ENCODE results near the gene JAKMIP2.
A peak's percentile ranks its signal among the peaks of the same experiment; 100 is the strongest.
"Not testable (repeated sequence)": the region's sequence is repeated elsewhere in the genome, so short reads cannot be mapped to it uniquely, and the experiment has no call there.

Gene JAKMIP2

GRCh38 chr5:147658293-147658932, 124.1 kb downstream of the JAKMIP2 start:
- DNase-seq (ENCODE audit: low spot score): no peak

GRCh38 chr5:147648597-147648996, 133.9 kb downstream of the JAKMIP2 start:
- DNase-seq (ENCODE audit: low spot score): no peak

- no peak for DNase-seq (ENCODE audit: low spot score)
These were observed 137.3 kb downstream of the JAKMIP2 start for GRCh38 chr5:147645197-147645596.

- no peak for DNase-seq (ENCODE audit: low spot score)
These were observed 138.1 kb downstream of the JAKMIP2 start for GRCh38 chr5:147644460-147644859.

- no peak for DNase-seq (ENCODE audit: low spot score)
These were observed 139.4 kb downstream of the JAKMIP2 start for GRCh38 chr5:147643142-147643541.

GRCh38 chr5:147642666-147643065, 139.9 kb downstream of the JAKMIP2 start:
- DNase-seq (ENCODE audit: low spot score): no peak

GRCh38 chr5:147639321-147639720, 143.2 kb downstream of the JAKMIP2 start:
- DNase-seq (ENCODE audit: low spot score): no peak

- no peak for DNase-seq (ENCODE audit: low spot score)
These were observed 145.9 kb downstream of the JAKMIP2 start for GRCh38 chr5:147636729-147636984.

GRCh38 chr5:147635882-147636728, 146.4 kb downstream of the JAKMIP2 start:
- no peak for DNase-seq (ENCODE audit: low spot score)

GRCh38 chr5:147635439-147635838, 147.1 kb downstream of the JAKMIP2 start:
- DNase-seq (ENCODE audit: low spot score): not testable (repeated sequence)

- DNase-seq (ENCODE audit: low spot score): no peak
These were observed 149.4 kb downstream of the JAKMIP2 start for GRCh38 chr5:147633173-147633572.

GRCh38 chr5:147631428-147632003, 151.0 kb downstream of the JAKMIP2 start:
- DNase-seq (ENCODE audit: low spot score): no peak

- DNase-seq (ENCODE audit: low spot score): no peak
These were observed 153.3 kb downstream of the JAKMIP2 start for GRCh38 chr5:147629196-147629595.

GRCh38 chr5:147628058-147628895, 154.3 kb downstream of the JAKMIP2 start:
- peak; percentile 52 for DNase-seq (ENCODE audit: low spot score)

GRCh38 chr5:147626464-147626863, 156.1 kb downstream of the JAKMIP2 start:
- no peak for DNase-seq (ENCODE audit: low spot score)

- no peak for DNase-seq (ENCODE audit: low spot score)
These were observed 161.5 kb downstream of the JAKMIP2 start for GRCh38 chr5:147621016-147621415.

GRCh38 chr5:147619281-147619878, 163.1 kb downstream of the JAKMIP2 start:
- no peak for DNase-seq (ENCODE audit: low spot score)

GRCh38 chr5:147617711-147618350, 164.7 kb downstream of the JAKMIP2 start:
- DNase-seq (ENCODE audit: low spot score): no peak

GRCh38 chr5:147617191-147617606, 165.3 kb downstream of the JAKMIP2 start:
- no peak for DNase-seq (ENCODE audit: low spot score)

- no peak for DNase-seq (ENCODE audit: low spot score)
These were observed 166.1 kb downstream of the JAKMIP2 start for GRCh38 chr5:147616421-147616820.

- no peak for DNase-seq (ENCODE audit: low spot score)
These were observed 169.2 kb downstream of the JAKMIP2 start for GRCh38 chr5:147613359-147613758.

GRCh38 chr5:147611483-147611882, 171.0 kb downstream of the JAKMIP2 start:
- no peak for DNase-seq (ENCODE audit: low spot score)

Data from AG08395 (cell line).